MV-4-11 (cell line): ENCODE data around the gene LRRC53.

Source experiments
- DNase-seq: peaks from one replicate; lab custom pipeline; 2025; lab: John Stamatoyannopoulos, UW

LRRC53 gene, protein sequence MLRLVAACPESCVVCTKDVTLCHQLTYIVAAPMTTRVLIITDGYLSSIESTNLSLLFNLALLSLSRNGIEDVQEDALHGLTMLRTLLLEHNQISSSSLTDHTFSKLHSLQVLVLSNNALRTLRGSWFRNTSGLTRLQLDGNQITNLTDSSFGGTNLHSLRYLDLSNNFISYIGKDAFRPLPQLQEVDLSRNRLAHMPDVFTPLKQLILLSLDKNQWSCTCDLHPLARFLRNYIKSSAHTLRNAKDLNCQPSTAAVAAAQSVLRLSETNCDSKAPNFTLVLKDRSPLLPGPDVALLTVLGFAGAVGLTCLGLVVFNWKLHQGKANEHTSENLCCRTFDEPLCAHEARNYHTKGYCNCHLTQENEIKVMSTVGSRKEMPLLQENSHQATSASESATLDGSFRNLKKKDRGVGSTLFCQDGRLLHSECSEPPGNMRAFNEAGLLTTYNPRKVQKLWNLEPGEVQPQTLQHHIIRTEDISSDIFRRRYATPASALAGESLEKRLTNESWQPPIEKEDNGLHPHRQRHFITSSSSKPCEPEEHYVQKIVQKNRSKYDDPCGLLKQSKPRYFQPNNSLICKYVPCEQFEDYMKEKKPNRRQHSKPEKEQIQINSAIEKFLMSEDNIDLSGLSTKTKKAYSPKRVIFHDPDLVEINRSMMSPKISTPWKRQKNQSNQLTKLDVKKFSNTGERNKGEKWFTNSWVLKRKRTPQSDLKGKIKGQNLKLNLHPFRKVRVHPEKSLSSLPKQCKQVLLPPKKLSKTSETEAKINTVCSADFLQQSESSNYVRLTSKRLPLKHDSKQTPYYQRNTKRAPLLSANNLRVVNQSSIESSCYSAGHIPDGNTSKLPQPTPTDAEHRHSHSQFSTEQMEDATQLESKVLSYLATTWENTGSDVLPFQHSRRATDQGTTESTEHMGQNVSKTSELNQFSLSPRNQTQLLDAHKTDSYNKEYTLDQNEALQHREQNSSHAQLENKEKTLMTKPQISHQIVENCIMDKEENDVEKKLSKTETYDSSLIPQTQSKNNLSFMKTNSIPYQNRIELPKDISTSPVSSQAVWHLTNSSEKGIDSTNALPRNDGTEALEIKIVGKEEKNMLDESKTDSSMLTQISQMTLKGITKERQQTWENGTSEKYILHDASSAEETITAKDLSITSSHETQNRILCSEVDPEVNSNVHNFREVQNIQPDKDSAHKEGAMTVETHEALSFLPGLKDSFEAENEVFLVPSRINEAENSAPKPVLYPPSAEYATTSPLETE

DNA sequence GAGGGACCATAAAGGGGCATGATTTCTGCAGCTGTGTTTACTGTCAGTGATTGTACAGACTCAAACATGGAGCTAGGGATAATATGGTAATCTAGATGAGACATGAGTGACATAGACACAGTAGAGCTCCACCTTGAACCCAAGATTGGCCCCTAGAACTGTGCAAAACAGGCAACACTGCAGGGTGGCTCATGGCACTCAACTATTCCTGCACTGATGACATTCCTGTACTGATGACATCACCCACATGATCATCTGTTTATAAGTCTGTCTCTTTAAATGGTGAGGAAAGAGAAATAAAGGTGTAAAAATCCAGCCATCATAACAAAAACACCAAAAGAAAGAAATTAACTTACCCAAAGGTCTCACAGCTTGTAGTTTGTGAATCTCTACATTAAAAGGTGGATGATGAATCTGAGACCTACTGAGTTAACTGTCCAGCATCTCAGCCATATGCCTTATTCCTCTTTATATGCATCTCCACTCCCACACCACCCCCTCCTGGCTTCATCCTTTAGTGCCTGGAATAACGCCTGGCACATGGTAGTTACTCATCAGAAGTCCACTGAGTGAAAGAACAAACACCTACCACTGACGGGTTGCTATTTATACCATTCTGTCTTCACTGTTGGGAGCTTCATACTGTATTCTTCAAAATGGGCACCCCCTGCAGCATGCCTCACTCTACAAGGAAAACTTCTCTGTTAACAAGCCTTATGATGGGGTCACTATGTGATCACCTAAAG is at the start of gene LRRC53:
LRRC53 (minus strand) TSS at position 442 of the 746 bp plus-strand sequence. CDS start 29,262 bp downstream, outside the sequence.
- DNase-seq, result no peak

DNA sequence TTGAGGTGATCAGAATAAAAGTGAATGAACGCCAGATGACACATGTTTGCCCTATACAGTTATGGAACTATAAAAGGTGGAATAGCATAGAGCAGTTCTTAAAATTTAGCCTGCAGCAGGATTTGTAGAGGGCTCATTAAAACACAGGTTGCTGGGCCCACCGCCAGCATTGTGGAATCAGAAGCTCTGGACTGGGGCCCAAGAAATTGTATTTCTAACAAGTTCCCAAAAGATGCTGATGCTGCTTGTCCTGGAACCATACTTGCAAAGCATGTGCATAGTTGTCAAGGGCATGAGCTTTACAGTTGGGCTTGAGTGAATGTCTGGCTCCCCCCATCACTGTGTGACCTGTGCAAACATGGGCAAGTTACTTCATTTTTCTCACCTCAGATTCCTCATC is 37.5 kb upstream of the LRRC53 start:
- no peak for DNase-seq

DNA sequence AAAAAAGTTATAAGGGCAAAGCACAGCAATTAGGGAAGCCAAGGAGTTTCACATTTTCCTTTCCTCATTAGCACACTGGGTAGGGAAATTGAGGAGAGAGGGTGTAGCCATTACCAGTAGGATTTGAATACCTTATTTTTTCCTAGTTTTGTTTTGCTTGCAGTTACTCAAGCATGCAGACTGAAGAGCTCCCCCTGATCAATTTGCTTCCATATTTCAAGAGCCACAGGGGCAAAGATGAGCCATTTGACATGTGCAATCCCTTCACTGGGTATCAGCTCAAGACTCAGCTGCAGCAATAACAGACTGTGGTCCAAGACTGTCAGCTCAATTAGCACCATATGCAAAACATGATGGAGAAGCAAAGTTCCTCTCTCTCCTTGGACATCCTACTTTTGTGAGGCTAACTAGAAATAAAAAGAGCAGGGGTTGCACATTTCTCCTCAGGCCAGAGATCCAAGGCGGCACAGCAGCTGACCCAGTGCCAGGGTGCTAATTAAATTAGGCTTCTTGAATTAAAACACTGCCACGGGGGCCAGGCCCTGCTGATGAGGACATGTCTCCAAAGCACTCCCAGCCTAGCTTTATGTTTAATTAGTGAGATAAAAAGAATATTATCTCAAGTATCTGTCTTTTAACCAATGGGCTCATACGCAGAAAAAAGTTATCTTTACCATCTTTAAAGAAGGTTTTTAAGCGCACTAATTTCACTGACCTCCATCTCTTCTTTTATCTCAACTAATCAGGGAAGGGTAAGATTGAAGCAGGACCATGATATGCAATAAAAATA is 36.7 kb upstream of the LRRC53 start:
- no peak for DNase-seq

DNA sequence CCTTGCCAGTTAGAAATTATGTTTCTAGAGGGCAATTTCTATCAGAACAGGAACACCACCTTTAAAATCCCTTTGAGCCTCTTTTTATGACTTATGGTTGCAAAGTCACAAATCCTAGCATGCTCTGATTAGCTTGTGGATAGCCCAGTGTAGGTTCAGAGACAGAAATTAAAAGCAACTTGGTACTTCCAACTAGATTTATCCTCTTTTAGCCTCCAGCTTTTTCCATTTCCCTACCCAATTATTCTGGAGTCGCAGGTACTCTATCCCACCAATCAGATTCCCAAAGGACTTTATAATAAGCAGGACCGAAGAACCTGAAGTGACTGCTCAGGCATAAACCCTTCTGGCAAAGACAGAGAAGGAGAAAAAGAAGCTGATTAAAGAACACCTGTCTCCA is 33.4 kb upstream of the LRRC53 start:
- no peak for DNase-seq

DNA sequence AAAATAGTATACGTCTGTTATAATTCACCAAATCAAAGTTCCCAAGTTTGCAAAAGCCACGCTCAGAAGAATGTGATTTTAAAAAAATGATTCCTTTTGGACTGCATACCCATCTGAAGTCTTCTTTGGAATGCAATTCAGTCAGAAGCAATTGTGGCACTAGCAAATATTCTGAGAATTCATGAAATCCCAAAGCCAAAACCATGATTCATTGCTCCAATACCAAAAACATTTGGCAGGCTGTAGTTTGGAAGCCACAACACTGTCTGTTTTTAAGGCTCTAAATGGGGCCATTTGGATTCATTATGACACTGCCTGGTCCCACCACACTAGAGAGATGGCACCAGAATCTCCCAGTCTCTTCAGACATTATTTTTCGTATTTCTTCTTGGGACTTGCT is 21.8 kb upstream of the LRRC53 start:
- DNase-seq, result no peak

DNA sequence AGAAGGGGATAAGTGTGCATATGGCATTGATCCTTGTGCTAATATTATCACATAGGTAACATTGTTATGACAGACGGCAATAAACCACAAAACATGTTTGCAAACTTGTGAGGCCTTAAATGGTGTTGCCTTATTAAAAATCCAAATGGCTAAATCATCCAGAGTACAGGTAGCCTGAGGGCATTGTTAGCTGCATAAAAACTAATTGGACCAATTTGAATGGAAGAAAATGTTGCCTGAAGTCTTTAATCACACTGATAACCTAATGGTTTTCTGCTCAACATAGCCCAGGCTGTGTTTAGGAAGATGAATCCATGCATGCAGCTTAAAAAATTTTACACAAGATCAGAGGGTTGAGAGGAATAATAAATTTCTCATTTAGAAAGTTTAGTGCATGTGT is 19.4 kb upstream of the LRRC53 start:
- DNase-seq, result no peak

DNA sequence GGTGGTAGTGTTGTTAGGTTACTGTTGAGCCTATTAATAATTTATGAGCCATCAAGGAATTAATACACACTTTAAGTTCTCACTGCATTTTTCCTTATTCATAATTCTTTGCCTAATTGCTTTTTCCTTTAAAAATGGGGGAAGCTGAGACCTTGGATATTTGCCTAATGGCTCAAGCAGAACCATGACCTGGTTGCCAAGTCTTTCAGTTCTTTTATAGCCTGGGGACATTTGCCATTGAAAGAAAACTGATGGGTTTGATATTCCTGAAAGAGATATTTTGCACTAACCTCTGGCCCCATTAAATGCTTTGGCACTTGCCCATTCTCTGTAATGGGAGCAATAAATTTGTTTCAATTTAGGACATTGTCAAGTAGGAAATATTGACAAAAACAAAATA is 18.5 kb upstream of the LRRC53 start:
- DNase-seq, result no peak

DNA sequence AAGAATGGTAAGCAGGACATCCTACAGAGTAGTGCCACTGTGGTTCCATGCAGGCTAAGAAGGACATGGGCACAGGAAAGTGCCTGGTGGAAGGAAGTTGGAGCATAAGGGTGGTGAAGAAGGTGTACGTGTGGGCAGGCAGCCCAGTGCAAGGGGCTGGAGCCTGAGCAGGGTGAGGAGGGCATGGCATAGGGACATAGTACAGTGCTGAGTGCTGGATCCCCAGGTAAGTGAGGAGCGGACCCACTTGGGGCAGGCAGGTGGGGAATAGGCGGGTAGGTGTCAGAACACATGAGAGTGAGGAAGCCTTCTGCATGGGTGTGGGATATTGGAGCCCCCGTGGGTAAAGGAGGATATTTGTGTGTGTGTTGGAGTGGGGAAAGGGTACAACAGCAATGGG is 15.7 kb upstream of the LRRC53 start:
- DNase-seq, result no peak

DNA sequence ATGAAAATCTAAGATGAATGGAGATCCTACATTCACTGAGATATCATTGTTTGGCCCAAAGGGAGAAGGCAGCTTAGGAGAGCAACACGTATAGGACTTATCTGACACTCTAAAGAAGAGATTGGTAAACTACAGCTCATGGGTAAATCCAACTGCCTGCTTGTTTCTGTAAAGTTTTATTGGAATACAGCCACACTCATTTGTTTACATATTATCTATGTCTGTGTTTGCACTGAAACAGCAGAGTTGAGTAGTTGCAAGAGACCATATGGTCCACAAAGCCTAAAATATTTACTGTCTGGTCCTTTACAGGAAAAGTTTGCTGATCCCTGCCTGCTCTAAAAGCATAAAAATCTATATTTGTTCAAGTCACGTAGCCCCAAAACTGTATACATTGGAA is 14.3 kb upstream of the LRRC53 start:
- no peak for DNase-seq

DNA sequence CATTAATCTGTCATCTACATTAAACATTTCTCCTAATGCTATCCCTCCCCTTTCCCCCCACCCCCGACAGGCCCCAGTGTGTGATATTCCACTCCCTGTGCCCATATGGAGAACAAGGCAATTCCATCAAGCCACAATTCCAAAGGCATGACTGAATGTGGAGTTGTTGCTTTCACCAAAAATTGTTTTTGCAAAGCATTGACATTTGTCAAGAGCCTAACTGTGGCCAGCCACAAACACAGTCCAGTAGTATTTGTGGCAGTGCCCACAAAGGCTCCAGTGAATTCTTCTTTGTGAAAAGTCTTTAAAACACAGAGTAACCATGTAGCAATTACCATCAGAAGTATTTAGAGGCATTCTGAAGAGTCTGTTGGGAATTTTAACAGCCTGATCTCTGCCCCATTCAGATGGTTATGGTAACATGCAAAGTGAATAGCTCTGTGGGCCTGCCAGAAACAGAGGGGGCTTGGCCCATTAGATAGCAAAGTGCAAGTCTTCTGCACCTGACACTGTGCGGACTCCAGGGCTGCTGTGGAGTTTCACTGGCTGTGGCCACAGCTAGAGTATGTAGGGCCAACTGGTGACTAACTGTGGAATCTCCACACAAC is 11.6 kb upstream of the LRRC53 start:
- no peak for DNase-seq

DNA sequence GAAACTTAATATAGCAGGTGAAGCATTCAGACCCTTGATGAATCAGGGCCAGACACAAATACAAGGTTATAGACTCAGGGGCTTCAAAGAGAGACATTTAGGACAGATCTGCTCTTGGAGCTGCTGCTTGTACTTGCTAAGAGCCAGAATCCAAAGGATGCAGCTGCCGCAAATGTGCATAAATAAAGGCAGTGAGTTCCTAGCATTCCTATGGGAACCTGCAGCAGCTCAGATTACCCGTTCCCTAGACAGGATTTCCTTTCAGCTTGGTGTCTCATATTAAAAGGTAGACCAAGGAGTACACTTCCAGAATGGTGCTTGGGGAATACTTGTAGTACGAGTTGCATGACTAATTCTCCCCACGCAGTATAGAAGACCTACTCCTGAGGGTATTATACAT is 9.7 kb upstream of the LRRC53 start:
- DNase-seq, result no peak

DNA sequence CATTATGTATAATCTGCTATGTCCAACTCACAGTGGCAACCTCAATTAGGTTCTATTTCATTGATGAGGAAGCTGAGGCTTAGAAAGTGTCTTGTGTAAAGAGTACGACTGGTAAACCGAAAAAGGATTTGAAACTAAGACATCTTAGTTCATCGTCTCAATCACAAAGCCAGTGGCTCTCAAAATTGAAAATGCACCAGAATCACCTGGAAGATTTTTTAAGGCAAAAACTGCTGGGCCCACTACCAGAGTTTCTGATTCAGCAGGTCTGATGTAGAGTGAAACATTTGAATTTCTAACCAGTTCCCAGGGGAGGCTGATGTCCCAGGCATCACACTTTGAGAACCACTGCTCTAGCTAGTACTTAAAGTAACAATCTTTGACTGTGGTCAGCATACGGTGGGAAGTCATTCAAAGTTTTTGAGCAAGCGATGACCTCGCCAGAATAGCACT is 5.2 kb upstream of the LRRC53 start:
- DNase-seq, result peak; percentile 69

DNA sequence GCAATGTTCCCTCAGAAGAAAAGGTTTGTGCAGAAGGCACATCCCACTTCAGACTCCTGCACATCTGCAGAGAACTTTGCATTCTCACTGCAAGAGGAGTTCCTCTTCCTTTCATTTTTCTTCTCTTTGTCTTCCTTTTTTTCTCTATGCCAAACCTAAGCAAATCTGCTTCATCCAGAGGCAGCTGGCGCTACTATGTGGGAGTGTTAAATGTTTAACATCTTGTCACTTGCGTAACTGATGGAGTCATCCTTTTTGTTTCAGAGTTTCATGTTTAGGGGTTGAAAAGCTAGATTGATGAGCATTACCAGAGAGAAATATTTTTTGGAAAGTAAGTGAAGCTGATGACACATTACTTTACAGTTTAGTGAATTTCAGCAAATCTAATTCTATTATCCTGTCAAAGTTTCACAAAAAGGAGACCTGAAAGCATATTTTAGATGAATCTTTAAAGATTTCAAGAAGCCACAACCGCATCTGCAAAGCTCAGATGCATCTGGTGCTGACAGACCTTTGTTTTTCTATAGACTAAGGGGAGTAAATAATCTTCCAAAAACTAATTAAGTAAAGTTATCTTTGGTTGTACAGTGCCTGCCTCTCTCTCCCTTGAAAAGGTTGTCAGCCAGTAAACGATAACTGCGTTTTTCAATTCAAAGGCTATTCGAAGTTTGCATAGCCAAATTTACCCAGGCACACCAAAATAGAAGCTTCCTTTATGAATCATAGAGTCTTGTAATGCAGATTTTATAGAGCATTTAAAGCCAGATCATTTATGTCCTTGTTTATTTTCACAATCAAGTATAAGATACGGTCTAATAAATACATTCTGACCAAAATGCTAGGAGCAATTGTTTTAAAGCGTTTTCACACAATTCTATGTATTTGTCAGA is 1.2 kb upstream of the LRRC53 start:
- peak; percentile 75 for DNase-seq

DNA sequence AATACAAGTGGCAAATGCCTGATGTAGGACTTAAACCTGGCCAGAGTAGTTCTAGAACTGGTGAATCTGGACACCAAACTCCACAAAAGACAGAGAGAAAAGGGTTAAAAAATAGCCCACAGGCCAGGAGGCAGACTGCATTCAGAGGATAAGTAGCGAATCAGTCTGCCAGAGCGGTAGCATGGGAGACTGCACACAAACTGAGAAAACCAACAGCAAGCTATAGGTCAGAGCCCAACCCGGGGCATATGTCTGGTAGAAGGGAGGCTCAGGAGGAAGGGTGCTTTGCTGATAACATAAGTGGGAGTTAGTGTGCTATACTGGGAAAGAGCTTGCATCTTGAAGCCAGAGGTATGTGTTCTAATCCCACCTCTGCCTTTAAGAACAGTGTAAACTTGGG is 4.0 kb downstream of the LRRC53 start:
- no peak for DNase-seq

DNA sequence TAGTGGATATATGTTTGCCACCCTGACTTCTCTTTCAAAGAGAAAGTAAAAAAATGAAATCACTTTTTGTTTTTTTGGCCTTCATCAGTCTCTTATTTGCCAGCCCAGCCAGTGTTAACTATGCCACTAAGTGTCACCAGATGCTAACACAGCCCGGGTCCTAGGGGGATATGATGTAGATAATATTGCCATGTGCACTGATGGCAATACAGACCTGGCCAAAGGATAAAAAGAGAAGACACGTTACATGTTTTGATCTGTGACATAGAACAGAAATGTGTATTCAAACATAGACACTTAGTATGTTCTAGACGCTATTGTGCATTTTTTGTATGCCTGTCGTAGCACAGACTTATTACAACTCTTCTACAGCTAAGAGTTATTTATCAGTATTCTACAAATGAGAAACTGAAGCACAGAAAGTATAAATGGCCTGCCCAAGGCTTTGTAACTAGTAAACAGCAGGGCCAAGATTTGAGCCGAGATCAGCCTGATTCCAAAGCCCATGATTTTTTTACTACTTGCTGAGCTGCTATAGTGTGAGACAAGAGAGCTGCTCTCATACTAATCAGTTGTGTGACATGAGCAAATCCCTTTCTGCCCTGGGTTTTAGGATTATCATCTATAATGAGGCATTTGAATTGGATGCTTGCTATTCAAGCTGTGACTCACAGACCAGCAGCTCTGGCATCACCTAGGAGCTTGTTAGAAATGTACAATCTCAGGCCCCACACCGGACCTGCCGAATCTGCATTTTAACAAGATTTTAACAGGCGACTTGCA is 6.3 kb downstream of the LRRC53 start:
- no peak for DNase-seq

DNA sequence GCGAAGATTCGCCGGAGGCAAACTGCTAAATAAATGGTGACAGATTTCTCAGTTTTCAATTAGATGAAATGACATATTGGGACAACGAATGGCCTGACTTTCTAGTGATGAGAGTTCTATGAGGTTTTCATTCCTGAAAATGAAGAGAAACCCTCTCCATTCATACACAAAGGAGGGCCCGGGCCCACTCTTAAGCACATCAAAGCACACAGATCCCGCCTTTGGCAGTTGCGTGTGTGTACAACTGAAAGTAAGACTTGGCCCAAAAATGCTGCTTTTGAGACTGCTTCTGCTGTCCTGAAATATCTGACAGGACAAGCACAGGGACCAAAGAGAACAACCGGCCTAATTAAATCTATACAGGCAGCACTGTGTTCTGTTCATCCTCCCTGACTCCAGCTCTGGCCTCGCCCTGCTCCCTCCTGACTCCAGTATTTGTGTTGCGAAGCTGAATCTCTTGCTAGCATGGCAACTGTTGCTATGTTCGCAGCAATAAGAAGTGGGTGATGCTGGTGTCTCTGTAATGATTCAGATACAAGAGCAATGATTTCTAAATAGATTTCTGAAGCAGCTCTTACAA is 7.4 kb downstream of the LRRC53 start:
- no peak for DNase-seq

DNA sequence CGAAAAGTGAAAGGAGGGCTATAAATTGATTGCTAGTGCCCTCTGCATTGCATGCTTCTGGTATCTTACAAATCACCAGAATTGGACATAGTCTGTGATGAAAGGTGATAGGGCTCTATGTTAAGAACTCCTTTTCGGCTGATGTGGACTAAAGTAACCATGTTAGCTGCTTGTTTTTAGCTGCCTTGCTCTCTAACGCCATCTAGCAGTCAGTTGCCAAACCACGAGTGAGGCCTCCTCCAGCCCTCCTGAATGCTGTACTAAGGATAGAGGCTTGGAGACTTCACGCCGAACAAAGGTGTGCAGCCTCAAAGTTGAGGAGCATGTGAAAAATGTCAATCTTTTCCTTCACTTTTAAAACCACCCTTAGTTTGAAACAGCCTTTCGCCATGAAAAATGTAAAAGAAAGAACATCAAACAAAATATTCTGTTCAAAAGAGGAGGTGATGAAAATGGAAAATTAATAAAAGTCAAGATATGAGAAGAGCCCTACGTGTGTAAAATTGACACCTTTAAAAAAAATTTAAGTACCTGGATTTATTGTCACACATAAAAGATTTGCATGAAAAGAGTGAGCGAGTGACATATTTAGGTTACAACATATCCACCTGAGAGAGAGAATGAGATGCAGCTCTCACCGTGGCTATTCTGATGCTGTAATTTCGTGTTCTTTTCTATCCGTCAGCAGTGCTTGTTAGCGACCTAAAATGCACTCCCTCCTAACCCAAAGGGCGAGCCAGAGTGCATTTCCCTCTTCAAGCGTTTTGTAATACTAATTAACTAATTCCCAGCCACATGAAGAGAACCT is 8.1 kb downstream of the LRRC53 start:
- peak; percentile 24 for DNase-seq
